Transverse colon (tissue), 4 donors: ENCODE data around the gene BRICD5.

ENCODE experiments used
- EP300 ChIP-seq: sonication (generic); formaldehyde crosslinking; IDR thresholded peaks from one replicate; pipeline ENCODE4 v1.6.1; 2017; ENCODE audit warnings: antibody characterized with exemption, low read depth
- POLR2A ChIP-seq: fragments of 450-650 bp; IDR thresholded peaks from one replicate; pipeline ENCODE4 v1.6.1; 2016; ENCODE audit warnings: antibody characterized with exemption, mild to moderate bottlenecking, moderate library complexity
- POLR2AphosphoS5 ChIP-seq, 3 donors: sonication (generic); formaldehyde crosslinking; IDR thresholded peaks; one replicate each; pipeline ENCODE4 v1.6.1; 2016; ENCODE audit warnings: antibody characterized with exemption in 3 of 3
- TF ChIP-seq, protein P1 (sequence below), 5 experiments: fragments of 200-600 bp in 3 of 5; fragments of 450-650 bp in 2 of 5; sonication (generic) in 3 of 5; IDR thresholded peaks; 1 replicate in 2 of 5; 2 replicates in 3 of 5; pipeline ENCODE4 v1.5.1; 2016 to 2017; ENCODE audit warnings: antibody characterized with exemption in 5 of 5, inconsistent platforms in 3 of 5, mild to moderate bottlenecking in 2 of 5, moderate library complexity in 1 of 5

- TF ChIP-seq, protein P1, sequence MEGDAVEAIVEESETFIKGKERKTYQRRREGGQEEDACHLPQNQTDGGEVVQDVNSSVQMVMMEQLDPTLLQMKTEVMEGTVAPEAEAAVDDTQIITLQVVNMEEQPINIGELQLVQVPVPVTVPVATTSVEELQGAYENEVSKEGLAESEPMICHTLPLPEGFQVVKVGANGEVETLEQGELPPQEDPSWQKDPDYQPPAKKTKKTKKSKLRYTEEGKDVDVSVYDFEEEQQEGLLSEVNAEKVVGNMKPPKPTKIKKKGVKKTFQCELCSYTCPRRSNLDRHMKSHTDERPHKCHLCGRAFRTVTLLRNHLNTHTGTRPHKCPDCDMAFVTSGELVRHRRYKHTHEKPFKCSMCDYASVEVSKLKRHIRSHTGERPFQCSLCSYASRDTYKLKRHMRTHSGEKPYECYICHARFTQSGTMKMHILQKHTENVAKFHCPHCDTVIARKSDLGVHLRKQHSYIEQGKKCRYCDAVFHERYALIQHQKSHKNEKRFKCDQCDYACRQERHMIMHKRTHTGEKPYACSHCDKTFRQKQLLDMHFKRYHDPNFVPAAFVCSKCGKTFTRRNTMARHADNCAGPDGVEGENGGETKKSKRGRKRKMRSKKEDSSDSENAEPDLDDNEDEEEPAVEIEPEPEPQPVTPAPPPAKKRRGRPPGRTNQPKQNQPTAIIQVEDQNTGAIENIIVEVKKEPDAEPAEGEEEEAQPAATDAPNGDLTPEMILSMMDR (IDR thresholded peaks at IDR 0.05): no peak
- TF ChIP-seq EP300 (no peak), POLR2AphosphoS5 (IDR thresholded peaks at IDR 0.05) (no peak), POLR2A (no peak)
Observed at GRCh38 chr16:2233872-2234812, 23.5 kb upstream of the BRICD5 start.
